ENCODE data around the gene SLC6A7.

SLC6A7 gene

DNA sequence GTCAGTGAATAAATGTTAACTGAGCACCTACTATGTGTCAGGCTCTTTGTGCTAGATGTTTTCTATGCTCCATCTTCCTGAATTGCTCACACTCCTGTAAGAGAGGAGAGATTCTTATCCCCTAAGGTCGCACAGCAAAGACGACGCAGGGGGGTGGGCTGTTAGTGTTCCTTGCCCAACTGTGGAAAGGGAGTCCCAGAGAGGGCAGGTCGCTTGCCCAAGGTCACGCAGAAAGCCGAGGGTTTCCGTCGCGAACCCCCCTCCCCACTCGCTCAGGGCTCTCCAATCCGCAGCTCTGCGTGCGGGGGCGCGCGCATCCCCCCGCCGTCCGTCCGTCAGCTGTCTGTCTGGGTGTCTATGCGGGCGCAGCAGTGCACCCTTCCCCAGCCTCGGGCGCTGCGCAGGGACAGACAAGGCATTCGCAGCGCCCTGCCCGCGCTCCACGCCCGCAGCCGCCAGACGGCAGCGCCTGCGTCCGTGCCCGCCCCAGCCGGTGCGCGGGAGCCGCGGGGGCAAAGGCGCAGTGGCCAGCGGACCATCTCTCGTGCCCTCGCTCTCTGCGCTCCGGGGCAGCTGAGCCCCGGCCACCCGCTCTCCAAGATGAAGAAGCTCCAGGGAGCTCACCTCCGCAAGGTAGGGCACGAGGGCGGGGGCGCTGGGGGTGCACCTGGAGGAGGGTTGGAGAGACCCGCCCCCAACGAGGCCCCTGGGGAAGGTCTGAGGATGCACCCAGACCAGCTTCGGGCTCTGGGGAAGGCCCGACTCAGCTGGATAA lies at the start of gene SLC6A7:
TSS of gene SLC6A7 (plus strand) at position 335 of the 775 bp plus-strand sequence. CDS start at position 601, 266 bp downstream.
- no peak for DNase-seq (ENCODE audit: low spot score)

DNA sequence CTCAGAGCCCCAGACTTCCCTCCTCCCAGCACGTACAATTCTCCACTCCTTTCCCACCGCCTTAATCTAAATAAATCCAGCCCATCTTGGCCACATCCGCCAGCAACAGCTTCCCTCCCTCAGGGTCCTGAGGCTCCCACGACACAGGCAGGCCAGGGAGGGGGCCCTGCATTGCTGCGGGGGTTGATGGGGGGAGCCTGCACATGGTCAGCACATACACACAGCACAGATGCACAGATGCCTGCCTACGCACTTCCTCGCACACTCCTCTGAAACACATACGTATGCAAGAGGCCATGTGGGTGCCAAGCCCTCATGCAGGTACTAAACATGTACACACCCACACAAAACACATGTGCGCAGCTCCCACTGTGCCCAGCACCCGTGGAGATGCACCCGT lies 49.0 kb upstream of the SLC6A7 start:
- no peak for DNase-seq (ENCODE audit: low spot score)

DNA sequence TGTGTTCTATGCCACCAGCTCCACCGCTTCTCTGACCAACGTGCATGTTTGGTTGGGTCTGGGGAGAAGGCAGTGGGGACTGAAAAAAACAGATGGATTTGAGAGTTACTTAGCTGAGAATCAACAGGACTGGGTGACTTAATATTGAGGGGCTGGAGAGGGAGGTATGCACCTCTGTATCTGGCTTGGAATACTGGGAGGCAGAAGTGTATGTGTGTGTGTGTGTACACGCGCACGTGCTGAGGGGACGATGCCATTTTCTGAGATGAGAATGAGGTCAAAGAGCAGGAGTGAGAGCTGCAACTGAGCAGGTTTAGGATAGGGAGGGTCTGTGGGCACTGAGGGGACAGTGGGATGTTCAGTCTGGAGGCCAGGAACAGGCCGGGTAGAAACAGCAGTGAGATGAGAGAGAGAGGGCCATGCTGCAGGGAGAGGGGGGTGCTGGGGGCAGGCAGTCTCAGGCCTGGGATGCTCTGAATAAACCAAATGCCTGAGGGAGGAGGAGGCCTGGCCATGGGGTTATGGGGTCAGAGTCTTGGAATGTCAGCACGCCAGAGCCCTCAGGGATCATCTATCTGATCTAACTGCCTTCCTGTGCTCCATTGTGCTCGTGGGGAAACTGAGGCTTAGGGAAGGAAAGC lies 48.2 kb upstream of the SLC6A7 start:
- DNase-seq (ENCODE audit: low spot score) = peak; percentile 79

- DNase-seq (ENCODE audit: low spot score) = no peak
These were observed 47.5 kb upstream of the SLC6A7 start for GRCh38 chr5:150142185-150142958.

DNA sequence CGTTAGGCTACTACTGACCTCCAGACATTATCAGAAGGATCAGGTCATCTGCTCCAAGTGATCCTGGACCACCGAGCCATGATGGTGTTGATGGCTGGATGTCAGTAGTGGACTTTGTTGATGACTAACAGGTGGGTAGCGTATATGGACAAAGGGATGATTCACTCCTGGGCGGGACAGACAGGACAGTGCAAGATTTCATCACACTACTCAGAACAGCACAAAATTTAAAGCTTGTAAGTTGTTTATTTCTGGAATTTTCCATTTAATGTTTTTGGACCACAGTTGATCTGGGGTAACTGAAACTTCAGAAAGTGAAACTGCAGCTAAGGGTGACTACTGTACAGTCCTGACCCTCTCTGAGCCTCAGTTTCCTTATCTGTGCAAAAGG lies 46.9 kb upstream of the SLC6A7 start:
- DNase-seq (ENCODE audit: low spot score) = no peak

DNA sequence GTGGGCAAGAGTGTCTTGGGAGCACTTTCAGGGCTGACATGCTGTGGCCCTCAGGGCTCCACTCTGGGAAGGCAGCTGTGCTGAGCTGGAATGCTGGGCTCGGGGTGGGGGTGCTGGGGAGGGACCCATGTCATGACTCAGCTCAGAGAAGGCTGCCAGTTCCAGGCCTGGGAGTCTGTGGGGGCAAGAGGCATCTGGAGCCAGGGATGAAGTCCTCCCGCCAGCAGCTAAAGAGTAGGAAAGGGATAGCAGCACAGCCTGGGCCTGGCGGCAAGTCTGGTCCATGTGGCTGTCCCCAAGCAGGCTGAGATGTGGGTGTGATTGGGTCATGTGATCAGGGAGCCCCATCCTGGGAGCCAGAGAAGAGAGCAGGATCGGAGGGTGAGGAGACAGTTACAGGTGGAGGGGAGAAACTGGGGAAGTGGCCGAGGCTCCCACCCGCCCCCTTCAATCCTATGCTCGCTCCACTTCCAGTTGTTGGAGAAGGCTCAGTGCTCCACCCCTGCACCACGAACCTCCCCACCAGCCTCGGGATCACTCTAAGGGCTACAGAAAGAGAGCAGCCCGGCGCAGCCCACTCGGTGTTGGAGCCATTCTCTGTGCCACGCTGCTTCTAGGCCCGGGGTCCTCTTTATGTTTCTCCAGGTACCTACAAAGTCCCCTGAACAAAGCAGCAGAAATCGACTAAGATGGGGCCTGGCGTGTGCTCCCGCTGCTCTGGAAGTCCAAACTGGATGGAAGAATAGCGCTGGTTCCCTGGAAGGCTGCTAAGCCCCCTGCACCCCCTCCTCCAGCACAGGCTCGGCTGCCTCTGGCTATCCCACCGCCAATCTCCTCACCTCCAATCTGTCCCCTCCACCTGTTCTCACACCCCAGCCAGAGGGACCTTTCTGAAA lies 46.3 kb upstream of the SLC6A7 start:
- DNase-seq (ENCODE audit: low spot score) = no peak

GRCh38 chr5:150144246-150144801 lies 45.5 kb upstream of the SLC6A7 start:
- no peak for DNase-seq (ENCODE audit: low spot score)

DNA sequence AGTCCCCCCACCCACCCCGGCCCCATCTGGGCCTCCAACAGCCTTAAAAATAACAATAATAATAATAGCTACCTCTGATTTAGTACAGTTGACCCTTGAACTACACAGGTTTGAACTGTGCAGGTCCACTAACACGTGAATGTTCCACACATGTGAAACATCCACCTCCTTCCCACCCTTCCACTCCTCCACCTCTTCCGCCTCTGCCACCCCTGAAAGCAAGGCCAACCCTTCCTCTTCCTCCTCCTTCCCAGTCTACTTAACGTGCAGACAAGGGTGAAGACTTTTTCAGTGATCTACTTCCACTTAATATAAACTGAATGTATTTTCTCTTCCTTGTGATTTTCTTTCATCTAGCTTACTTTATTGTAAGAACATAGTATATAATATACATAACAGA lies 45.0 kb upstream of the SLC6A7 start:
- no peak for DNase-seq (ENCODE audit: low spot score)

DNA sequence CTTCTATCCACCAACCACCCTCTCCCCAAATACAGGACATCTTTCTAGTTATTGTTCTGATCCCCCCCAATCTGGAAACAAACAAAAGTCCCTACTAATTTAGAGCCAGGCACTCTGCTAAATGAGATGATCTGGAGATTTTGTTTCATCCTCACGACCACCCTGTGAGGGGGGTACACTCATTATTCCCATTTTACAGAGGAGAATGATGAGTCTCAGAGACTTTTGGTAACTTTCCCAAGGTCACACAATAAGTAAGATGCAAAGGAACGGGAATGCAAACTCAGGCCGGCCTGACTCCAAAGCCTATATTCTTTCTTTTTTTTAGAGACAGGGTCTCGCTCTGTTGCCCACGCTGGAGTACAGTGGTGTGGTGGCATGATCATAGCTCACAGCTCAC lies 43.6 kb upstream of the SLC6A7 start:
- DNase-seq (ENCODE audit: low spot score) = no peak

GRCh38 chr5:150146862-150147601 lies 42.8 kb upstream of the SLC6A7 start:
- no peak for DNase-seq (ENCODE audit: low spot score)

DNA sequence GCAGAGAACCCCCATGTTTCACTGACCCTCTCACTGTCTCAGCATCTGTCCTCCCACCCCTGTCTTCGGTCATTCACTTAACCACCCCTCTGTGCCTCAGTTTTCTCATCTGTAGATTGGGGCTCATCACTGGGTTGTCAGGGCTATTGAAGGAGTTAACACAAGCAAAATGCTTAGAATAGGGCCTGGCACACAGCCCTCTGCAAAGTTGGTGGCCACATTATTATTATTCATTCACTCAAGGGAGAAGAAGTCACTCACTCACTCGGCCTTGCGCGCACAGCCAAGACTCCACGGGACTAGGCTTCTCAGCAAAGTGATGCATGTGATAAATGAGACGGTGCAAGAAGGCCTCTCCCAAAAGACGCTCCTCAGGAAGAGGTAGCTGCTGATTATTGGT lies 42.2 kb upstream of the SLC6A7 start:
- DNase-seq (ENCODE audit: low spot score) = no peak

GRCh38 chr5:150148117-150148927 lies 41.5 kb upstream of the SLC6A7 start:
- no peak for DNase-seq (ENCODE audit: low spot score)

DNA sequence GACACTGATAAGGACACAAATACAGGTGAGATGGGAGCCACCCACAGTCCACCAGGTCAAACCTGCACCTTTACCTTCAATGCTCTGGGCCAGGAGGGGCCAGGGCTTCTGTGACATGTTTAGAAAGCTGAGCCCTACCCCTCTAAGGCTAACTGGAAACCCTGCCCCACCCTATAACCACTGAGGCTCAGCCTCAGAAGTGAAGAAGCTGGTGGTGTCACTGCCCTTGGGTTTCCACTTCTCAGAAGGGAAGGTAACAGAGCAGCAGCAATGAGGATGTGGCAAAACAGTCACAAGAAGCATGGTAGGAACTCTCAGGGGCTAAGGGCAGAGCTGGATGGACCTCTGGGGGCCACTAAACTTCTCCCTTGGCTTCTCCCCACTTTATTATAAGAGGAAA lies 40.2 kb upstream of the SLC6A7 start:
- DNase-seq (ENCODE audit: low spot score) = no peak

DNA sequence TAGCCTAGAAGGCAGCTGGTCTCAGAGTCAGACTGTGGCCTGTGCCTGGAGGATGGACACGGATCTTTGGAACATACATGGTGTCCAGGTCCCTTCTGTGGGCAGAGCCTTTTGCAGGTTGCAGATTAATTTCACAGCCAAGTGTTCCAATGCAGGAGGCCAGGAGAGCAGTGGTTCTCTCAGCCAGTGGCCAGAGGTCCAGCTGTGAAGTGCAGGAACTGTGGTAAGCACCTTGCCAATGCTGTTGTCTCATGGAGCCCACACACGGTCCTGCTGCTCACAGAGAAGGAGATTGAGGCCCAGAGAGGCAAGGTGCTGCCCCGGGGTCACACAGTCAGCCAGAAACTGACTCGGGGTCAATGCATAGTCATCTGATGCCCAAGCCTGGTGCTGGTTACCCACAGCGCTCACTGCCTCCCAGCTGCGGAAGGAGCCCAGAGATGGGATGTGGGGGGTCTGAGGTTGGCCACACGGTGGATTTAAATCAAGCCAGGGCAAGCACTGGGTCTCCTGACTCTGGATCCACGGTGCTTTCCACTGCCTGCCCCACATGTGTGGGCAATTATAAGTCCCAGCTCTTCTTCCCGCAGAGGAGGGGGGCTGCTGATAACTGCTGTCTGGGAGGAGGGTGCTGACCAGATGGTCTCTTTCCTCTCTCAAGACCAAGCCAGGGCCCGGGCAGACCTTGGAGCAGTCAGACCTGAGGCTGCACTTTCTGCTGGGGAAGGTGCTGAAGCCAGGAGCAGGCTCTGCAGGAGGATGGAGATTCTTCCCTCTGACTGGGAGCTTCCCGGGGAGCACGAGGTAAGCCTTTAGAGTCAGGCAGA lies 37.0 kb upstream of the SLC6A7 start:
- no peak for DNase-seq (ENCODE audit: low spot score)

- no peak for DNase-seq (ENCODE audit: low spot score)
These were observed 36.4 kb upstream of the SLC6A7 start for GRCh38 chr5:150153483-150153882.

DNA sequence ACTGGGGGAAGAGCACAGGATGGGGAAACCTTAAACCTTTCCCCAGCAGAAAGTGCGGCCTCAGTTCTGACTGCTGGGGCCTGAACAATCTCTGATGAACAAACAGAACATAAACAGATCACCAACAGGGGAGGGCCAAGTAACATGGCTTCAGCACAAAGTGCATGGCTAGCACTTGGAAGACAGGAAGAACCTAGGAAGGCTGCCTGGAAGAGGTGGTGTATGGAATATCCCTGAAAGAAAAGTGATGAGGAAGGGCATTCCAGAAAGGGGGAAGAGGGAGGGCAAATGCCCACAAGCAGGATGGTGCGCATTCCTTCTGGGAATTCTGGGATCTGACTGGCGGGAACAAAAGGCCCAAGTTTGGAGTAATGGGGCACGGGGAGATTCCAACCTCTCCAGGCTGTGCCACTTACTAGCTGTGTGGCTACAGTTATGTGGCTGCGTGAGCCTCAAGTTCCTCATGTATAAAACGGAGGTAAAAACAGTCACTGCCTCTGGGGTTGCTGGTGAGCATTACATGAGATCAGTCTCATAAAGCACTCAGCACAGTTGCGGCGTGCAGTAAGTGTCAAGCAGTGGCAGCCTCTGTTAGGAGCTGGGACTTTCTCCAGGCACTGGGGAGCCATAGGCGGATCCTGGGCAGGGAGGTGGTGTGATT lies 35.8 kb upstream of the SLC6A7 start:
- no peak for DNase-seq (ENCODE audit: low spot score)

- DNase-seq (ENCODE audit: low spot score) = no peak
These were observed 35.2 kb upstream of the SLC6A7 start for GRCh38 chr5:150154618-150155128.

- DNase-seq (ENCODE audit: low spot score) = peak; percentile 84
These were observed 34.4 kb upstream of the SLC6A7 start, which contains the start of gene PDGFRB for GRCh38 chr5:150155258-150156026. PDGFRB (minus strand) TSS chr5:150155845; CDS start chr5:150137047, 18,798 bp downstream.
